DND-41 (cell line): ENCODE data around the gene CNTNAP5.

ENCODE experiments used
- ATAC-seq: fragments of 200-7000 bp; cut with Tn5 transposase; 3 replicates; pipeline ENCODE4 v1.9.1; 2021; ENCODE audit warnings: low read depth; ENCODE audit not compliant: insufficient read depth
- DNase-seq: peaks from one replicate; pipeline ENCODE4 v3.0.0-alpha.2; 2020
- H2AFZ ChIP-seq: 2 replicates; pipeline ENCODE4 v1.6.0; 2012; ENCODE audit warnings: low read depth, low read length
- H3K27ac ChIP-seq: 2 replicates; pipeline ENCODE4 v1.5.1; 2012; ENCODE audit warnings: low read length, inconsistent platforms
- H3K27me3 ChIP-seq: fragments of 200-600 bp; sonication (generic); 2 replicates; pipeline ENCODE4 v1.6.0; 2012; ENCODE audit warnings: low read length, mild to moderate bottlenecking, inconsistent platforms; ENCODE audit not compliant: insufficient read depth, poor library complexity
- H3K36me3 ChIP-seq: 2 replicates; pipeline ENCODE4 v1.5.1; 2012; ENCODE audit warnings: low read length, inconsistent platforms; ENCODE audit not compliant: insufficient read depth
- H3K4me1 ChIP-seq: 2 replicates; pipeline ENCODE4 v1.5.1; 2012; ENCODE audit warnings: mild to moderate bottlenecking, low read length; ENCODE audit not compliant: insufficient read depth
- H3K4me2 ChIP-seq: 2 replicates; pipeline ENCODE4 v1.6.0; 2012; ENCODE audit warnings: mild to moderate bottlenecking, moderate library complexity, low read length, inconsistent platforms; ENCODE audit not compliant: insufficient read depth
- H3K4me3 ChIP-seq, 2 experiments: fragments of 200-600 bp in 1 of 2; shearing (Covaris generic) in 1 of 2; 2 replicates each; pipeline ENCODE4 v1.5.1; 2012 to 2016; ENCODE audit warnings: inconsistent platforms in 2 of 2, low read length in 2 of 2, mild to moderate bottlenecking in 2 of 2, low read depth in 1 of 2, moderate library complexity in 1 of 2
- H3K79me2 ChIP-seq: 2 replicates; pipeline ENCODE4 v1.6.0; 2012; ENCODE audit warnings: low read length, inconsistent platforms; ENCODE audit not compliant: insufficient read depth
- H3K9ac ChIP-seq: 2 replicates; pipeline ENCODE4 v1.6.0; 2012; ENCODE audit warnings: low read depth, mild to moderate bottlenecking, inconsistent platforms, low read length, moderate library complexity
- H3K9me3 ChIP-seq: 2 replicates; pipeline ENCODE4 v1.5.1; 2012; ENCODE audit warnings: low read length, moderate library complexity, mild to moderate bottlenecking, inconsistent platforms; ENCODE audit not compliant: insufficient read depth, severe bottlenecking
- H4K20me1 ChIP-seq: 2 replicates; pipeline ENCODE4 v1.6.0; 2012; ENCODE audit warnings: low read length; ENCODE audit not compliant: insufficient read depth
- CTCF ChIP-seq: IDR thresholded peaks from 2 replicates; pipeline ENCODE4 v1.5.1; 2012; ENCODE audit warnings: borderline replicate concordance, low read length, moderate library complexity, mild to moderate bottlenecking; ENCODE audit not compliant: poor library complexity, severe bottlenecking; ENCODE audit errors: extremely low read depth
- EZH2 ChIP-seq: IDR thresholded peaks from 3 replicates; pipeline ENCODE4 v1.6.1; 2012; ENCODE audit warnings: borderline replicate concordance, low read depth, mild to moderate bottlenecking, moderate library complexity, low read length, inconsistent platforms; ENCODE audit not compliant: severe bottlenecking

The CNTNAP5 gene

GRCh38 chr2:124151691-124152090, 126.6 kb downstream of the CNTNAP5 start:
- Histone ChIP-seq H3K4me2 (no peak overlapping the region), H4K20me1 (no peaks in the 10 kb centered on the region), H2AFZ (no peak overlapping the region), H3K4me1 (no peaks in the 10 kb centered on the region), H3K79me2 (no peaks in the 10 kb centered on the region), H3K36me3 (no peaks in the 10 kb centered on the region), H3K9ac (no peak overlapping the region), H3K27me3 (no peaks in the 10 kb centered on the region), H3K9me3 (no peaks in the 10 kb centered on the region), H3K27ac (no peak overlapping the region), H3K4me3 (no peak overlapping the region)
- no peak for ATAC-seq
- TF ChIP-seq CTCF (no peak), EZH2 (no peak)
- DNase-seq, result no peak

GRCh38 chr2:124153713-124154112, 128.6 kb downstream of the CNTNAP5 start:
- no peak overlapping the region for H3K4me3 ChIP-seq
- no peaks in the 10 kb centered on the region for H4K20me1 ChIP-seq
- no peak for TF ChIP-seq EZH2
- no peak for TF ChIP-seq CTCF
- no peaks in the 10 kb centered on the region for H3K27me3 ChIP-seq
- H3K27ac ChIP-seq, result no peak overlapping the region
- no peaks in the 10 kb centered on the region for H3K4me1 ChIP-seq
- no peaks in the 10 kb centered on the region for H3K79me2 ChIP-seq
- H2AFZ ChIP-seq, result no peak overlapping the region
- no peaks in the 10 kb centered on the region for H3K36me3 ChIP-seq
- no peak for DNase-seq
- ATAC-seq, result no peak
- no peak overlapping the region for H3K9ac ChIP-seq
- no peaks in the 10 kb centered on the region for H3K9me3 ChIP-seq
- no peak overlapping the region for H3K4me2 ChIP-seq

DNA sequence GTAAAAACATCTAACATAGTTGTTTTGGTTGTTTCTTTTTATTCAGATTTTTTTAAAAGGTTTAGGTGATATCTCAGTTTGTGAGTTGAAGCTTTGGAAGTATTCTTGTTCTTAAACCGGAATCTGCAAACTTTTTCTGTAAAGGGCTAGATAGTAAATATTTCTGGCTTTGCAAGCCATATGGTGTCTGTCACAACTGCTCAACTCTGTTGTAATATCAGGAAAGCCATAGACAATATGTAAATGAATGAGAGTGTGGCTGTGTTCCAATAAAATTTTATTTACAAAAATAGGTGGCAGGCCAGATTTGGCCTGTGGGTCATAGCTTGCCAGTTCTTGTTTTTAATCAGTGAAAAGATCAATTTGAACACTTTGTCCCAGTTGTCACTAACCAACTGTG, 134.1 kb downstream of the CNTNAP5 start:
- Histone ChIP-seq H3K27me3 (no peaks in the 10 kb centered on the region), H4K20me1 (no peaks in the 10 kb centered on the region), H3K4me2 (no peak overlapping the region), H3K79me2 (no peaks in the 10 kb centered on the region), H3K27ac (no peak overlapping the region), H3K36me3 (no peaks in the 10 kb centered on the region), H2AFZ (no peak overlapping the region), H3K4me1 (no peaks in the 10 kb centered on the region), H3K4me3 (no peak overlapping the region), H3K9ac (no peak overlapping the region), H3K9me3 (no peaks in the 10 kb centered on the region)
- no peak for TF ChIP-seq CTCF
- TF ChIP-seq EZH2, result no peak
- no peak for ATAC-seq
- DNase-seq, result no peak

DNA sequence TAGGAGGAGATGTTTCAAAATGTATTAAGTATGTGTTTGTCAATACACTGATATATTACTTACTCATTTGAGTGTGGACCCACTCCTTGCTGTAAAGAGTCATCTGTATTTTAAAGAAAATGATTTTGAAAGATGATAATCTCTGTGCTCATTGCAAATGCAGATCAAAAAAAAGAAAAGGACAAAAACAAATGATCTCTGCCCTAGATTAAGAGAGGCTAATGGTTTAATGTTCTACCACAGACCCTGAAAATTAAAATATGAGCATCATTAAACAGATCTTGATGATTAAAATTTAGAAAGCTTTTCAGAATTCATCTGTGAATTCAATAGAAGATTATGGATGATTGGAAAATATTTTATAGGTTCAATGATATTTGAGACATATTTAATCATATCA, 136.5 kb downstream of the CNTNAP5 start:
- H2AFZ ChIP-seq, result no peak overlapping the region
- H3K9me3 ChIP-seq, result no peaks in the 10 kb centered on the region
- no peak for ATAC-seq

More for the DNA sequence above, 136.5 kb downstream of the CNTNAP5 start:
- no peaks in the 10 kb centered on the region for H3K36me3 ChIP-seq
- H3K27ac ChIP-seq, result no peak overlapping the region
- H4K20me1 ChIP-seq, result no peaks in the 10 kb centered on the region
- no peak for TF ChIP-seq EZH2
- TF ChIP-seq CTCF, result no peak
- H3K4me1 ChIP-seq, result no peaks in the 10 kb centered on the region
- H3K4me2 ChIP-seq, result no peak overlapping the region
- no peaks in the 10 kb centered on the region for H3K79me2 ChIP-seq
- no peak for DNase-seq
- H3K9ac ChIP-seq, result no peak overlapping the region
- no peaks in the 10 kb centered on the region for H3K27me3 ChIP-seq
- H3K4me3 ChIP-seq, result no peak overlapping the region
